K562 (cell line): ENCODE measurements around the gene TOR3A. TPM values are rescaled to one million over a fixed set of nuclear protein-coding genes. Genes with fewer than 3 reads are reported as not detected.
"Not testable (repeated sequence)": the region's sequence is repeated elsewhere in the genome, so short reads cannot be mapped to it uniquely, and the experiment has no call there.

ENCODE experiments used
- ATAC-seq: fragments of 200-7000 bp; cut with Tn5 transposase; 3 replicates; pipeline ENCODE4 v1.9.1; 2020; ENCODE audit warnings: moderate library complexity
- BruUV-seq: library from RNA; stranded (reverse); fragments of 400-500 nt; replicated peaks from 2 replicates; lab custom pipeline; 2021; lab: Mats Ljungman, UMichigan
- CTCF ChIA-PET: fragments of 300-600 bp; formaldehyde crosslinking; extraction: SDS; loops from one replicate; lab custom pipeline; 2021; ENCODE audit warnings: low intra/inter-chr PET ratio; lab: Yijun Ruan, JAX
- POLR2A ChIA-PET: fragments of 300-600, 350-650 bp; sonication (Branson Sonifier 250); formaldehyde crosslinking; extraction: SDS; loops from one replicate; lab custom pipeline; 2021; ENCODE audit warnings: antibody characterized with exemption, inconsistent platforms; lab: Yijun Ruan, JAX
- DNase-seq, 4 experiments: peaks; one replicate each; pipeline versions ENCODE4 v3.0.0 to v3.0.0-alpha.2; 2011 to 2018; ENCODE audit warnings: low spot score in 3 of 4, mixed read lengths in 3 of 4; ENCODE audit errors: extremely low read depth in 1 of 4
- FAIRE-seq: peaks from 2 replicates; lab custom pipeline; 2011; peaks lifted over from hg19 to GRCh38; lab: Jason Lieb, UNC
- H2AFZ ChIP-seq: 2 replicates; pipeline ENCODE4 v1.6.0; 2011; ENCODE audit warnings: low read depth, low read length, control low read depth, inconsistent platforms
- H3K27ac ChIP-seq: fragments of 200-600 bp; 3 replicates; pipeline ENCODE4 v1.8.0; 2011; ENCODE audit warnings: low read depth, mild to moderate bottlenecking, control low read depth, inconsistent platforms, low read length, moderate library complexity, mixed read lengths; ENCODE audit errors: extremely low read depth
- H3K27me3 ChIP-seq, 2 experiments: fragments of 300-600 bp in 1 of 2; 2 replicates in 1 of 2; 3 replicates in 1 of 2; pipeline versions ENCODE4 v1.6.0 to v1.8.0; 2011; ENCODE audit warnings: inconsistent platforms in 2 of 2, low read length in 2 of 2, mild to moderate bottlenecking in 1 of 2, mixed read lengths in 1 of 2, moderate library complexity in 1 of 2; ENCODE audit not compliant: control insufficient read depth in 2 of 2, insufficient read depth in 2 of 2
- H3K36me3 ChIP-seq: fragments of 300-600 bp; 3 replicates; pipeline ENCODE4 v1.8.0; 2011; ENCODE audit warnings: mild to moderate bottlenecking, low read length, inconsistent platforms; ENCODE audit not compliant: control insufficient read depth, insufficient read depth
- H3K4me1 ChIP-seq, 2 experiments: fragments of 200-600 bp in 1 of 2; replicated peaks in 1 of 2; 2 replicates in 1 of 2; 3 replicates in 1 of 2; pipeline versions ENCODE4 v1.5.1 to v1.8.0; 2011; ENCODE audit warnings: inconsistent platforms in 2 of 2, low read length in 2 of 2, mild to moderate bottlenecking in 1 of 2, mixed read lengths in 1 of 2, moderate library complexity in 1 of 2; ENCODE audit not compliant: control insufficient read depth in 2 of 2, insufficient read depth in 2 of 2
- H3K4me2 ChIP-seq: 2 replicates; pipeline ENCODE4 v1.6.1; 2011; ENCODE audit warnings: low read length, control low read depth, inconsistent platforms, mixed read lengths; ENCODE audit not compliant: insufficient read depth
- H3K4me3 ChIP-seq: fragments of 200-600 bp; sonication (generic), shearing (Covaris generic); 2 replicates; pipeline ENCODE4 v1.5.1; 2016; ENCODE audit warnings: control low read depth, inconsistent platforms
- H3K79me2 ChIP-seq: fragments of 200-600 bp; 3 replicates; pipeline ENCODE4 v1.8.0; 2011; ENCODE audit warnings: low read length, inconsistent platforms; ENCODE audit not compliant: control insufficient read depth, insufficient read depth
- H3K9ac ChIP-seq, 2 experiments: 2 replicates each; pipeline versions ENCODE4 v1.6.0 to v1.6.1; 2011; ENCODE audit warnings: low read depth in 2 of 2, low read length in 2 of 2, control low read depth in 1 of 2, inconsistent platforms in 1 of 2, mild to moderate bottlenecking in 1 of 2, mixed read lengths in 1 of 2; ENCODE audit not compliant: insufficient read depth in 1 of 2
- H3K9me1 ChIP-seq: one replicate; pipeline ENCODE4 v1.6.0; 2011; ENCODE audit warnings: inconsistent platforms, mild to moderate bottlenecking, low read length, moderate library complexity; ENCODE audit not compliant: control insufficient read depth, insufficient read depth
- H3K9me3 ChIP-seq: replicated peaks from 2 replicates; pipeline ENCODE4 v1.5.1; 2011; ENCODE audit warnings: low read depth, low read length, inconsistent platforms; ENCODE audit not compliant: control insufficient read depth, insufficient read depth
- H4K20me1 ChIP-seq: replicated peaks from 2 replicates; pipeline ENCODE4 v1.6.1; 2011; ENCODE audit warnings: low read length, inconsistent platforms, mixed read lengths; ENCODE audit not compliant: control insufficient read depth, insufficient read depth
- WGBS: fragments of 100-300 bp; shearing (Covaris generic); methylation state at CpG from one replicate; pipeline ENCODE4 v1.1.6; 2016; ENCODE audit warnings: low coverage, mixed read lengths; ENCODE audit not compliant: insufficient coverage; ENCODE audit errors: missing lambda C conversion rate; 5-methylcytosine and 5-hydroxymethylcytosine counted together
- in situ Hi-C: fragments of 300-500 bp; cut with MboI; formaldehyde crosslinking; loops from 4 replicates; pipeline ENCODE4 v1.15.0; 2018; ENCODE audit warnings: inconsistent platforms, mixed read lengths
- intact Hi-C: fragments of 100-400 bp; cut with micrococcal nuclease; formaldehyde crosslinking; loops from 2 replicates; pipeline ENCODE4 v1.14.2; 2022
- polyA plus RNA-seq, 8 experiments: library from polyadenylated mRNA; depleted of rRNA in 4 of 8; stranded (reverse) in 5 of 8; unstranded in 3 of 8; fragments of >200 nt; fragmentation: Nextera tagmentation in 2 of 8; fragmentation: Illumina TruSeq in 1 of 8; extraction: Ambion mirVana in 2 of 8; extraction: Trizol in 1 of 8; gene quantifications; 2 replicates each; pipeline versions ENCODE4 v1.2.1 to v1.2.3, GENCODE V29; 2011 to 2014; ENCODE audit warnings: inconsistent platforms in 1 of 8, missing spikeins in 1 of 8
- total RNA-seq, 7 experiments: library from RNA; depleted of rRNA in 6 of 7; stranded (reverse); fragments of >200 nt in 6 of 7; fragmentation: Illumina TruSeq in 2 of 7; extraction: Trizol in 2 of 7; gene quantifications; 2 replicates each; pipeline versions ENCODE4 v1.2.1 to v1.2.3, GENCODE V29; 2011 to 2021; ENCODE audit warnings: low replicate concordance in 1 of 7
- TF ChIP-seq, protein P1 (sequence below): sonication (generic); formaldehyde crosslinking; IDR thresholded peaks from 2 replicates; pipeline ENCODE4 v1.8.1; 2023; ENCODE audit warnings: mild to moderate bottlenecking, missing genetic modification reagents

The TOR3A gene
- total and polyA plus RNA-seq, 9 of the 15 experiments (the other 6 are each of a cell fraction or from before 2014, with no cell fraction given) = 7.9 to 94.5 (median 39.7) TPM

DNA sequence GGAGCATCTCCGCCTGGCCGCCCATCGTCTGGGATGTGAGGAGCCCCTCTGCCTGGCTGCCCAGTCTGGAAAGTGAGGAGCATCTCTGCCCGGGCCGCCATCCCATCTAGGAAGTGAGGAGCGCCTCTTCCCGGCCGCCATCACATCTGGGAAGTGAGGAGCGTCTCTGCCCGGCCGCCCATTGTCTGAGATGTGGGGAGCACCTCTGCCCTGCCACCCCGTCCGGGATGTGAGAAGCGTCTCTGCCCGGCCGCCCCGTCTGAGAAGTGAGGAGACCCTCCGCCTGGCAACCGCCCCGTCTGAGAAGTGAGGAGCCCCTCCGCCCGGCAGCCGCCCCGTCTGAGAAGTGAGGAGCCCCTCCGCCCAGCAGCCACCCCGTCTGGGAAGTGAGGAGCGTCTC, 53.3 kb downstream of the TOR3A start:
- H3K9me1 ChIP-seq, H3K27me3 ChIP-seq, H4K20me1 ChIP-seq, BruUV-seq, H3K79me2 ChIP-seq, ATAC-seq, H3K4me2 ChIP-seq, H3K9ac ChIP-seq, H3K9me3 ChIP-seq, H3K4me3 ChIP-seq, DNase-seq, H2AFZ ChIP-seq, intact Hi-C loops, H3K4me1 ChIP-seq, in situ Hi-C loops, CTCF ChIA-PET, H3K27ac ChIP-seq, FAIRE-seq: not testable (repeated sequence)
- POLR2A ChIA-PET = interaction anchor here (0.7 kb wide), 1 partner anchor 249 kb away, joined by 3 read pairs; no protein-coding TSS in a partner anchor
- 90% methylated on average over 5 of the region's 27 CpGs for WGBS
- H3K36me3 ChIP-seq = peaks cover 11% of the 10 kb centered on the region
- TF ChIP-seq, protein P1, sequence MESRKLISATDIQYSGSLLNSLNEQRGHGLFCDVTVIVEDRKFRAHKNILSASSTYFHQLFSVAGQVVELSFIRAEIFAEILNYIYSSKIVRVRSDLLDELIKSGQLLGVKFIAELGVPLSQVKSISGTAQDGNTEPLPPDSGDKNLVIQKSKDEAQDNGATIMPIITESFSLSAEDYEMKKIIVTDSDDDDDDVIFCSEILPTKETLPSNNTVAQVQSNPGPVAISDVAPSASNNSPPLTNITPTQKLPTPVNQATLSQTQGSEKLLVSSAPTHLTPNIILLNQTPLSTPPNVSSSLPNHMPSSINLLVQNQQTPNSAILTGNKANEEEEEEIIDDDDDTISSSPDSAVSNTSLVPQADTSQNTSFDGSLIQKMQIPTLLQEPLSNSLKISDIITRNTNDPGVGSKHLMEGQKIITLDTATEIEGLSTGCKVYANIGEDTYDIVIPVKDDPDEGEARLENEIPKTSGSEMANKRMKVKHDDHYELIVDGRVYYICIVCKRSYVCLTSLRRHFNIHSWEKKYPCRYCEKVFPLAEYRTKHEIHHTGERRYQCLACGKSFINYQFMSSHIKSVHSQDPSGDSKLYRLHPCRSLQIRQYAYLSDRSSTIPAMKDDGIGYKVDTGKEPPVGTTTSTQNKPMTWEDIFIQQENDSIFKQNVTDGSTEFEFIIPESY = 0 out of 2 replicates have a peak, but pooled peaks have one; percentile 33

DNA sequence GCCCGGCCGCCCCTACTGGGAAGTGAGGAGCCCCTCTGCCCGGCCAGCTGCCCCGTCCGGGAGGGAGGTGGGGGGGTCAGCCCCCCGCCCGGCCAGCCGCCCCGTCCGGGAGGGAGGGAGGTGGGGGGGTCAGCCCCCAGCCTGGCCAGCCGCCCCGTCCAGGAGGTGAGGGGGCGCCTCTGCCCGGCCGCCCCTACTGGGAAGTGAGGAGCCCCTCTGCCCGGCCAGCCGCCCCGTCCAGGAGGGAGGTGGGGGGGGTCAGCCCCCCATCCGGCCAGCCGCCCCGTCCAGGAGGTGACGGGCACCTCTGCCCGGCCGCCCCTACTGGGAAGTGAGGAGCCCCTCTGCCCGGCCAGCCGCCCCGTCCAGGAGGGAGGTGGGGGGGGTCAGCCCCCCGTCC, 53.8 kb downstream of the TOR3A start:
- H4K20me1 ChIP-seq, DNase-seq, in situ Hi-C loops, intact Hi-C loops, H3K27ac ChIP-seq, FAIRE-seq, ATAC-seq, H3K36me3 ChIP-seq, H3K4me1 ChIP-seq, H3K27me3 ChIP-seq, H3K4me2 ChIP-seq, H3K4me3 ChIP-seq, H3K9me1 ChIP-seq, BruUV-seq, H2AFZ ChIP-seq, H3K9me3 ChIP-seq, POLR2A ChIA-PET, CTCF ChIA-PET, H3K79me2 ChIP-seq, H3K9ac ChIP-seq: not testable (repeated sequence)
- no CpG with 5 or more reads among the region's 28 CpGs for WGBS
